Activated effector memory CD4-positive, alpha-beta T cell treated with anti-CD3 and anti-CD28 coated beads, Interleukin-2, amount 50 U/mL, for 16 hours (primary cell): ENCODE data around the gene MCRIP2.

ENCODE experiments used
- DNase-seq: peaks from one replicate; pipeline ENCODE4 v3.0.0-alpha.2; 2020

Gene MCRIP2

GRCh38 chr16:649631-650030, 8.0 kb downstream of the MCRIP2 start:
- peak; percentile 70 for DNase-seq

- DNase-seq = no peak
Observed at GRCh38 chr16:651844-652243, 10.2 kb downstream of the MCRIP2 start.

- DNase-seq = no peak
Observed at GRCh38 chr16:652454-653305, 11.1 kb downstream of the MCRIP2 start.

- no peak for DNase-seq
Observed at GRCh38 chr16:654034-654433, 12.4 kb downstream of the MCRIP2 start.

- no peak for DNase-seq
Observed at GRCh38 chr16:657487-657886, 15.9 kb downstream of the MCRIP2 start.

GRCh38 chr16:658679-659571, 17.3 kb downstream of the MCRIP2 start:
- DNase-seq = no peak

GRCh38 chr16:659618-660017, 18.0 kb downstream of the MCRIP2 start:
- DNase-seq = no peak

- DNase-seq = no peak
Observed at GRCh38 chr16:660132-660458, 18.5 kb downstream of the MCRIP2 start.

- DNase-seq = peak; percentile 87
Observed at GRCh38 chr16:660459-661183, 19.0 kb downstream of the MCRIP2 start.

GRCh38 chr16:661184-661821, 19.7 kb downstream of the MCRIP2 start:
- no peak for DNase-seq

- no peak for DNase-seq
Observed at GRCh38 chr16:662095-662494, 20.5 kb downstream of the MCRIP2 start.

- no peak for DNase-seq
Observed at GRCh38 chr16:662597-662996, 21.0 kb downstream of the MCRIP2 start.

- no peak for DNase-seq
Observed at GRCh38 chr16:666572-666971, 24.9 kb downstream of the MCRIP2 start.

GRCh38 chr16:667113-667779, 25.6 kb downstream of the MCRIP2 start:
- no peak for DNase-seq

GRCh38 chr16:667780-668518, 26.3 kb downstream of the MCRIP2 start, which contains the start of gene RHOT2:
Gene RHOT2 (plus strand): TSS chr16:668132. CDS start chr16:668200, 68 bp downstream.
- DNase-seq = peak; percentile 97

GRCh38 chr16:668519-669171, 27.0 kb downstream of the MCRIP2 start:
- peak; percentile 72 for DNase-seq

GRCh38 chr16:669666-670065, 28.0 kb downstream of the MCRIP2 start:
- no peak for DNase-seq

- DNase-seq = no peak
Observed at GRCh38 chr16:670485-671352, 29.1 kb downstream of the MCRIP2 start.

- DNase-seq = no peak
Observed at GRCh38 chr16:671353-672131, 29.9 kb downstream of the MCRIP2 start.
